H1 (cell line): ENCODE data around the gene MAP2K5. TPM values are rescaled to one million over a fixed set of nuclear protein-coding genes. Genes with fewer than 3 reads are reported as not detected.

Source experiments
- CTCF ChIA-PET: fragments of 300-600 bp; sonication (Branson Sonifier 250); formaldehyde crosslinking; loops from one replicate; lab custom pipeline; 2021; ENCODE audit not compliant: partially characterized antibody; lab: Charles Lee
- POLR2A ChIA-PET: fragments of 300-600 bp; sonication (Branson Sonifier 250); formaldehyde crosslinking; loops from one replicate; lab custom pipeline; 2021; ENCODE audit warnings: inconsistent platforms; ENCODE audit not compliant: partially characterized antibody; lab: Charles Lee
- DNase-seq, 2 experiments: peaks; one replicate each; pipeline versions ENCODE4 v3.0.0 to v3.0.0-alpha.2; 2010 to 2022; ENCODE audit warnings: low spot score in 2 of 2, low read depth in 1 of 2, mixed read lengths in 1 of 2
- FAIRE-seq: peaks from 2 replicates; lab custom pipeline; 2011; peaks lifted over from hg19 to GRCh38; lab: Jason Lieb, UNC
- H2AFZ ChIP-seq: 2 replicates; pipeline ENCODE4 v1.8.1; 2012; ENCODE audit warnings: low read length, inconsistent platforms
- H2AK5ac ChIP-seq: 2 replicates; pipeline ENCODE4 v1.6.1; 2013; ENCODE audit warnings: low read depth, low read length
- H2BK120ac ChIP-seq: replicated peaks from 2 replicates; pipeline ENCODE3; 2013; ENCODE audit warnings: low read depth, low read length, inconsistent platforms
- H2BK12ac ChIP-seq: 2 replicates; pipeline ENCODE4 v1.6.1; 2013; ENCODE audit warnings: low read depth, low read length
- H2BK15ac ChIP-seq: 2 replicates; pipeline ENCODE4 v1.6.1; 2013; ENCODE audit warnings: low read length
- H2BK20ac ChIP-seq: 2 replicates; pipeline ENCODE4 v1.6.1; 2013; ENCODE audit warnings: low read length
- H2BK5ac ChIP-seq: 2 replicates; pipeline ENCODE4 v1.6.1; 2013; ENCODE audit warnings: low read depth, low read length
- H3K14ac ChIP-seq: 2 replicates; pipeline ENCODE4 v1.6.1; 2013; ENCODE audit warnings: inconsistent platforms; ENCODE audit not compliant: insufficient read length
- H3K18ac ChIP-seq: 2 replicates; pipeline ENCODE4 v1.6.1; 2013; ENCODE audit warnings: low read length; ENCODE audit errors: extremely low read depth
- H3K23ac ChIP-seq: 2 replicates; pipeline ENCODE4 v1.6.1; 2013; ENCODE audit warnings: inconsistent platforms; ENCODE audit not compliant: insufficient read length
- H3K23me2 ChIP-seq: 2 replicates; pipeline ENCODE4 v1.6.1; 2013; ENCODE audit warnings: low read depth, low read length
- H3K27ac ChIP-seq: 2 replicates; pipeline ENCODE4 v1.6.1; 2011; ENCODE audit warnings: low read depth, low read length, inconsistent platforms
- H3K27me3 ChIP-seq, 4 experiments: replicated peaks in 1 of 4; 1 replicate in 1 of 4; 2 replicates in 3 of 4; pipeline versions ENCODE4 v1.6.1 to v1.8.1; 2011 to 2013; ENCODE audit warnings: low read length in 3 of 4, mild to moderate bottlenecking in 3 of 4, inconsistent platforms in 2 of 4, mixed read lengths in 2 of 4, moderate library complexity in 1 of 4; ENCODE audit not compliant: control insufficient read depth in 3 of 4, insufficient read depth in 3 of 4; ENCODE audit errors: extremely low read depth in 1 of 4
- H3K36me3 ChIP-seq, 4 experiments: 2 replicates each; pipeline versions ENCODE4 v1.6.1 to v1.8.1; 2011 to 2013; ENCODE audit warnings: mild to moderate bottlenecking in 4 of 4, low read length in 3 of 4, moderate library complexity in 2 of 4, control low read depth in 1 of 4, inconsistent platforms in 1 of 4; ENCODE audit not compliant: insufficient read depth in 4 of 4, control insufficient read depth in 2 of 4
- H3K4ac ChIP-seq: replicated peaks from 2 replicates; pipeline ENCODE3; 2013; ENCODE audit warnings: low read length, low read depth, mixed read lengths, inconsistent platforms; ENCODE audit not compliant: insufficient read length
- H3K4me1 ChIP-seq, 4 experiments: replicated peaks in 1 of 4; 1 replicate in 1 of 4; 2 replicates in 3 of 4; pipeline versions ENCODE4 v1.6.1 to v1.8.1; 2011 to 2013; ENCODE audit warnings: low read length in 3 of 4, inconsistent platforms in 2 of 4, mixed read lengths in 1 of 4; ENCODE audit not compliant: insufficient read depth in 4 of 4, control insufficient read depth in 3 of 4
- H3K4me2 ChIP-seq, 2 experiments: 2 replicates each; pipeline versions ENCODE4 v1.6.1 to v1.8.1; 2011 to 2013; ENCODE audit warnings: low read depth in 2 of 2, low read length in 2 of 2, control low read depth in 1 of 2, inconsistent platforms in 1 of 2, mild to moderate bottlenecking in 1 of 2; ENCODE audit not compliant: insufficient read depth in 1 of 2
- H3K4me3 ChIP-seq, 4 experiments: fragments of 200-600, 300-600 bp in 1 of 4; sonication (generic), shearing (Covaris generic), sonication (Bioruptor Twin) in 1 of 4; 2 replicates each; pipeline versions ENCODE4 v1.5.1 to v1.8.1; 2011 to 2016; ENCODE audit warnings: low read length in 4 of 4, low read depth in 3 of 4, control low read depth in 2 of 4, inconsistent platforms in 2 of 4, mild to moderate bottlenecking in 2 of 4, mixed read lengths in 1 of 4, moderate library complexity in 1 of 4; ENCODE audit not compliant: insufficient read depth in 2 of 4; ENCODE audit errors: extremely low read depth in 1 of 4
- H3K56ac ChIP-seq: replicated peaks from 2 replicates; pipeline ENCODE3; 2013; ENCODE audit warnings: low read depth, mild to moderate bottlenecking, mixed read lengths, low read length, inconsistent platforms; ENCODE audit not compliant: insufficient read length
- H3K79me1 ChIP-seq: 2 replicates; pipeline ENCODE4 v1.6.1; 2013; ENCODE audit warnings: low read depth, low read length, control low read depth
- H3K79me2 ChIP-seq, 2 experiments: 2 replicates each; pipeline versions ENCODE4 v1.6.1 to v1.8.1; 2012 to 2013; ENCODE audit warnings: low read length in 2 of 2, mild to moderate bottlenecking in 2 of 2, inconsistent platforms in 1 of 2; ENCODE audit not compliant: insufficient read depth in 2 of 2, control insufficient read depth in 1 of 2
- H3K9ac ChIP-seq, 4 experiments: replicated peaks in 1 of 4; 1 replicate in 1 of 4; 2 replicates in 3 of 4; pipeline versions ENCODE4 v1.6.1 to v1.8.1; 2011 to 2013; ENCODE audit warnings: low read depth in 3 of 4, low read length in 3 of 4, control low read depth in 2 of 4, mild to moderate bottlenecking in 2 of 4, moderate library complexity in 2 of 4, inconsistent platforms in 1 of 4; ENCODE audit errors: extremely low read depth in 1 of 4
- H3K9me3 ChIP-seq, 2 experiments: 2 replicates each; pipeline versions ENCODE4 v1.6.1 to v1.8.1; 2012 to 2013; ENCODE audit warnings: mild to moderate bottlenecking in 2 of 2, moderate library complexity in 2 of 2, control low read depth in 1 of 2, inconsistent platforms in 1 of 2, low read depth in 1 of 2, low read length in 1 of 2, mixed read lengths in 1 of 2; ENCODE audit not compliant: insufficient read depth in 2 of 2
- H4K20me1 ChIP-seq, 2 experiments: replicated peaks in 1 of 2; 2 replicates each; pipeline versions ENCODE3 to v1.8.1; 2011 to 2013; ENCODE audit warnings: inconsistent platforms in 2 of 2, low read length in 2 of 2, mild to moderate bottlenecking in 1 of 2; ENCODE audit not compliant: insufficient read depth in 2 of 2, control insufficient read depth in 1 of 2
- H4K5ac ChIP-seq: 2 replicates; pipeline ENCODE4 v1.6.1; 2013; ENCODE audit warnings: low read length, low read depth, mixed read lengths, inconsistent platforms; ENCODE audit not compliant: insufficient read length
- H4K8ac ChIP-seq: 2 replicates; pipeline ENCODE4 v1.8.0; 2013; ENCODE audit warnings: mild to moderate bottlenecking, moderate library complexity, low read length, inconsistent platforms; ENCODE audit not compliant: insufficient read depth; ENCODE audit errors: extremely low read depth
- H4K91ac ChIP-seq: replicated peaks from 2 replicates; pipeline ENCODE3; 2013; ENCODE audit warnings: low read length, mixed read lengths, inconsistent platforms; ENCODE audit not compliant: insufficient read length
- GTF2F1 ChIP-seq: IDR thresholded peaks from 2 replicates; pipeline ENCODE4 v1.6.1; 2012; ENCODE audit warnings: low read depth, low read length, improper control_type of control experiment, borderline replicate concordance
- SP4 ChIP-seq: IDR thresholded peaks from 2 replicates; pipeline ENCODE4 v1.6.1; 2012; ENCODE audit warnings: low read length, inconsistent platforms
- WGBS, 2 experiments: shearing (Covaris generic) in 1 of 2; methylation state at CpG; one replicate each; pipeline versions ENCODE4 v1.1.6 to v1.1.7; 2013 to 2015; ENCODE audit warnings: low lambda C conversion rate in 2 of 2, mixed read lengths in 2 of 2, inconsistent platforms in 1 of 2, low coverage in 1 of 2, missing lambda C conversion rate in 1 of 2; ENCODE audit not compliant: insufficient replicate concordance in 2 of 2, insufficient coverage in 1 of 2, insufficient read length in 1 of 2; ENCODE audit errors: extremely low coverage in 1 of 2, missing lambda C conversion rate in 1 of 2; 5-methylcytosine and 5-hydroxymethylcytosine counted together
- polyA plus RNA-seq, 7 experiments: library from polyadenylated mRNA; depleted of rRNA in 3 of 7; stranded (reverse) in 5 of 7; unstranded in 2 of 7; fragments of >200 nt in 5 of 7; fragments of 200-250 nt in 2 of 7; gene quantifications; 1 replicate in 5 of 7; 2 replicates in 1 of 7; 4 replicates in 1 of 7; pipeline versions ENCODE4 v1.2.1 to v1.2.3, GENCODE V29; 2011 to 2013; ENCODE audit warnings: missing spikeins in 2 of 7, mixed read lengths in 2 of 7
- total RNA-seq: library from RNA; stranded (reverse); fragmentation: NEBNext Ultra II Directional; extraction: Animal tissue kit (Norgen Biotek cat#: 25700); gene quantifications from 2 replicates; pipeline ENCODE4 v1.2.1, GENCODE V29; 2021
- TF ChIP-seq, protein P1 (sequence below): IDR thresholded peaks from 2 replicates; pipeline ENCODE4 v1.6.1; 2012; ENCODE audit warnings: inconsistent platforms

The MAP2K5 gene
- total and polyA plus RNA-seq, 2 of the 8 experiments (the other 6 are each of a cell fraction or from before 2014, with no cell fraction given) = 4.4 to 15.8 TPM

DNA sequence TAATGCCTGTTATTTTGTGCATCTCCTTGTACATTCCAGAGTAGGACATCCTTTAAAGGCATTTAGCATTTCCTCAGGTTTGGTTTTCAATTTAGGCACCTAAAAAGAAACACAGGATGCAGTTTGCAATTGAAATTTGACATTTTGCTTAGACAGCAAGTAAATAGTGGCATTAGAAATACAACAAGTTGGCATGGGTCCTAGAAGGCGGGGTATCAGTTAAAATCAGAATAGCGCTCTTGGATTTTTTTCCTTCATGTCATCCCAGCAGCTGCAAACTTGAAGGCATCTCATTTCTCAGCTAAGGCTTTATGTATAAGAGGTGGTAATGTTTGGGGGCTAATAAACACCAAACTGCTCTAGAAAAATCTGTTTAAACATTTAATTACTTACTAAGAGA is 235.3 kb downstream of the MAP2K5 start:
- Histone ChIP-seq H3K4me2 (no peak overlapping the region), H3K23ac (no peak overlapping the region), H3K56ac (no peak overlapping the region), H3K4me3 (no peak overlapping the region), H3K79me1 (no peaks in the 10 kb centered on the region), H3K9me3 (no peaks in the 10 kb centered on the region), H3K27ac (no peak overlapping the region), H2BK120ac (no peak overlapping the region), H3K14ac (no peak overlapping the region), H4K91ac (no peak overlapping the region), H4K8ac (no peak overlapping the region), H3K18ac (no peak overlapping the region), H3K36me3 (no peaks in the 10 kb centered on the region), H4K20me1 (no peaks in the 10 kb centered on the region), H3K9ac (no peak overlapping the region), H3K23me2 (no peaks in the 10 kb centered on the region; the same call in 1 of the 2 replicates), H2BK20ac (no peak overlapping the region), H3K79me2 (no peaks in the 10 kb centered on the region), H4K5ac (no peak overlapping the region), H2AK5ac (no peak overlapping the region), H3K4ac (no peak overlapping the region), H3K27me3 (no peaks in the 10 kb centered on the region), H2BK5ac (no peak overlapping the region), H2BK15ac (no peak overlapping the region), H2AFZ (no peak overlapping the region), H3K4me1 (peaks cover under 1 to 12% (median 9%) of the 10 kb centered on the region in 4 experiments; a peak in 5 of 7 replicates), H2BK12ac (no peak overlapping the region)
- FAIRE-seq (no peak), DNase-seq (no peak)
- WGBS, 2 experiments = 75% methylated on average over 2 of the region's 2 CpGs; no CpG with 5 or more reads in 1 of the 2 experiments
- ChIA-PET CTCF (interaction anchor here (0.6 to 0.9 kb wide), 2 partner anchors 259 to 311 kb away, joined by 3 read pairs; no protein-coding TSS in a partner anchor), POLR2A (no interaction called here)
- TF ChIP-seq SP4 (no peak), GTF2F1 (no peak)
- TF ChIP-seq, protein P1, sequence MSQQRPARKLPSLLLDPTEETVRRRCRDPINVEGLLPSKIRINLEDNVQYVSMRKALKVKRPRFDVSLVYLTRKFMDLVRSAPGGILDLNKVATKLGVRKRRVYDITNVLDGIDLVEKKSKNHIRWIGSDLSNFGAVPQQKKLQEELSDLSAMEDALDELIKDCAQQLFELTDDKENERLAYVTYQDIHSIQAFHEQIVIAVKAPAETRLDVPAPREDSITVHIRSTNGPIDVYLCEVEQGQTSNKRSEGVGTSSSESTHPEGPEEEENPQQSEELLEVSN = no peak
